Muscle of arm (tissue), 12 donors: ENCODE results near the gene DSPP. TPM values are rescaled to one million over a fixed set of nuclear protein-coding genes. Genes with fewer than 3 reads are reported as not detected.
A peak's percentile ranks its signal among the peaks of the same experiment; 100 is the strongest.

Experiments used
- DNase-seq: peaks from one replicate; pipeline ENCODE4 v3.0.0-alpha.2; 2013
- polyA plus RNA-seq, 12 donors: library from polyadenylated mRNA; unstranded; fragments of 120-200 nt; gene quantifications; one replicate each; pipeline ENCODE4 v1.2.1, GENCODE V29; 2013; ENCODE audit not compliant: insufficient read length in 12 of 12

Gene DSPP
- polyA plus RNA-seq, 12 donors: 0.04 to 0.05 (median 0.04) TPM; not detected in 8

- DNase-seq: no peak
Observed at GRCh38 chr4:87624698-87625097, 16.4 kb downstream of the DSPP start.

GRCh38 chr4:87631668-87632067, 23.3 kb downstream of the DSPP start:
- no peak for DNase-seq

- DNase-seq: no peak
Observed at GRCh38 chr4:87632469-87632868, 24.1 kb downstream of the DSPP start.

- peak; percentile 70 for DNase-seq
Observed at GRCh38 chr4:87633243-87633642, 24.9 kb downstream of the DSPP start.

- DNase-seq: no peak
Observed at GRCh38 chr4:87644286-87644685, 36.0 kb downstream of the DSPP start.

- no peak for DNase-seq
Observed at GRCh38 chr4:87649980-87650379, 41.7 kb downstream of the DSPP start, which contains the start of gene DMP1. Gene DMP1 (plus strand): TSS chr4:87650280. CDS start chr4:87656493, 6,213 bp downstream.

- DNase-seq: no peak
Observed at GRCh38 chr4:87650938-87651337, 42.6 kb downstream of the DSPP start.

- DNase-seq: no peak
Observed at GRCh38 chr4:87651941-87652340, 43.6 kb downstream of the DSPP start.

GRCh38 chr4:87654487-87655044, 46.2 kb downstream of the DSPP start:
- no peak for DNase-seq

GRCh38 chr4:87657525-87657924, 49.2 kb downstream of the DSPP start:
- DNase-seq: no peak

- no peak for DNase-seq
Observed at GRCh38 chr4:87659247-87659931, 51.1 kb downstream of the DSPP start.

GRCh38 chr4:87662871-87663270, 54.5 kb downstream of the DSPP start:
- DNase-seq: no peak

Other genes with a start within 250 kb of the DSPP start
- 10 to 100 TPM in 11 of 12 donors, not detected in 1; 18.9 to 90.6 (median 24.6) TPM for gene HSD17B11, start 217.3 kb upstream of the DSPP start, polyA plus RNA-seq
- 10 to 100 TPM in 11 of 12 donors, not detected in 1; 26.5 to 52.3 (median 31.7) TPM for gene NUDT9, start 186.0 kb upstream of the DSPP start, polyA plus RNA-seq
- gene SPARCL1, start 79.2 kb upstream of the DSPP start, polyA plus RNA-seq: 100 to 1,000 TPM in 11 of 12 donors, not detected in 1; 216 to 375 (median 286) TPM
- under 1 TPM in 2 of 12 donors, not detected in 10; 0.07 to 0.13 TPM for gene DMP1, start 41.8 kb downstream of the DSPP start, polyA plus RNA-seq
- under 1 TPM in 6 of 12 donors, not detected in 6; 0.10 to 0.38 (median 0.20) TPM for gene IBSP, start 191.0 kb downstream of the DSPP start, polyA plus RNA-seq
- not detected for gene MEPE, start 224.4 kb downstream of the DSPP start, polyA plus RNA-seq